Testis (tissue), 2 donors: ENCODE data around the gene MICOS13.

ENCODE experiments used
- POLR2A ChIP-seq: fragments of 450-650 bp; IDR thresholded peaks from one replicate; pipeline ENCODE4 v1.6.1; 2017; ENCODE audit warnings: antibody characterized with exemption, mild to moderate bottlenecking, moderate library complexity
- TF ChIP-seq, protein P1 (sequence below), 3 experiments: fragments of 450-650 bp in 2 of 3; fragments of 200-600 bp in 1 of 3; sonication (generic) in 1 of 3; IDR thresholded peaks; one replicate each; pipeline ENCODE4 v1.5.1; 2016 to 2019; ENCODE audit warnings: antibody characterized with exemption in 3 of 3, mild to moderate bottlenecking in 2 of 3, moderate library complexity in 1 of 3

DNA sequence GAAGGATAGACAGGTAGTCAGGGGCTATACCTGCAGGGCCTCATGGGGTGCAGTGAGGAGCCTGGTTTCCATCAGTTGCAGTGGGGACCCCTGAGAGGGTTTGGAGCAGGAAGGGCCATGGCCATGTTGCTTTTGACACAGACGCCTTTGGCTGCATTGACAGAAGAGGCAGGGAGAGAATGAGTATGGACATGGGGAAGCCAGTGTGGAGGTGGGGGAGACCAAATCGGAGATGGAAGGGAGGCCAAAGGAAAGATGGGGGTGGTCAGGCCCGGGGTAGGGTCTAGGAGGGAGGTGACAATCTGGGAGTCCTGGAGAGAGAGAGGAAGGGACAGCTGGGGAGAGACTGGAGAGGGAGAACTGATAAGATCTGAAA, 1.8 kb upstream of the MICOS13 start:
- TF ChIP-seq POLR2A: no peak
- TF ChIP-seq, protein P1, sequence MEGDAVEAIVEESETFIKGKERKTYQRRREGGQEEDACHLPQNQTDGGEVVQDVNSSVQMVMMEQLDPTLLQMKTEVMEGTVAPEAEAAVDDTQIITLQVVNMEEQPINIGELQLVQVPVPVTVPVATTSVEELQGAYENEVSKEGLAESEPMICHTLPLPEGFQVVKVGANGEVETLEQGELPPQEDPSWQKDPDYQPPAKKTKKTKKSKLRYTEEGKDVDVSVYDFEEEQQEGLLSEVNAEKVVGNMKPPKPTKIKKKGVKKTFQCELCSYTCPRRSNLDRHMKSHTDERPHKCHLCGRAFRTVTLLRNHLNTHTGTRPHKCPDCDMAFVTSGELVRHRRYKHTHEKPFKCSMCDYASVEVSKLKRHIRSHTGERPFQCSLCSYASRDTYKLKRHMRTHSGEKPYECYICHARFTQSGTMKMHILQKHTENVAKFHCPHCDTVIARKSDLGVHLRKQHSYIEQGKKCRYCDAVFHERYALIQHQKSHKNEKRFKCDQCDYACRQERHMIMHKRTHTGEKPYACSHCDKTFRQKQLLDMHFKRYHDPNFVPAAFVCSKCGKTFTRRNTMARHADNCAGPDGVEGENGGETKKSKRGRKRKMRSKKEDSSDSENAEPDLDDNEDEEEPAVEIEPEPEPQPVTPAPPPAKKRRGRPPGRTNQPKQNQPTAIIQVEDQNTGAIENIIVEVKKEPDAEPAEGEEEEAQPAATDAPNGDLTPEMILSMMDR (IDR thresholded peaks at IDR 0.05): no peak
